ENCODE data around the gene PIK3IP1.
A peak's percentile ranks its signal among the peaks of the same experiment; 100 is the strongest.
"Not testable (repeated sequence)": the region's sequence is repeated elsewhere in the genome, so short reads cannot be mapped to it uniquely, and the experiment has no call there.

PIK3IP1 gene

DNA sequence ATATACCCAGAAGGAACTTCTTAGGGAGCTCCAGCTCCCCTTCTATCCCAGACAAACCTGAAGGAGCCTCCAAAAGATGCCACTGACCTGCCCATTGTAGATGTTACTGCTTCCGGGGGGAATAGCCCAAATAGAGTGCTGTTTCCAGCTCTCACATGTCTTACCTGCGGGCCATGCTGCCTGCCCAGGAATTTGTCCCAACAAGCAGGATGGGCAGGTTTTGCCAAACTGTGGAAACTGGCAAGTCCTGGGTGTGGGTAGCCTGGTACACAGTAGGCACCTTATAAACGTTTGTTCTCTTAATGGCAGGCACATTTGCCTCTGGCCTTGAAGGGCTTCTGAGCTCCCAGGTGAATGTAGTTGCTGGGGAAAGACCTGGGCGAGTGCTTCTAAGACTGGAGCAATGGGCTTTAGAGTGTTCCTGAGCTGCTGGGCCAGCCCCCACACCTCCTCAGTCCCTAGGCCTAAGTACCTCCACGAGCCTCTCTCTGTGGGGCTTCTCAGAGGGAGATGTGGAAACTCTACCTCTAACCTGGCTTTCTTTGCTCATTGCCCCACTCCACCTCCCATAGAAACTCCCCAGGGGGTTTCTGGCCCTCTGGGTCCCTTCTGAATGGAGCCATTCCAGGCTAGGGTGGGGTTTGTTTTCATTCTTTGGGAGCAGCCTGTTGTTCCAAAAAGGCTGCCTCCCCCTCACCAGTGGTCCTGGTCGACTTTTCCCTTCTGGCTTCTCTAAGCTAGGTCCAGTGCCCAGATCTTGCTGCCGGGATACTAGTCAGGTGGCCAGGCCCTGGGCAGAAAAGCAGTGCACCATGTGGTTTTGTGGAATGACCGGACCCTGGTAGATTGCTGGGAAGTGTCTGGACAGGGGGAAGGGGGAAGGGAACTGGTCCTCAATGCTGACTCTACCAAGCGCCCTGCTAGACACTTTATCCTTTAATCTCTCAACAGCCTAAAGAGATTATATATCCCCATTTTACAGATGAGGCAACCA lies 43.0 kb downstream of the PIK3IP1 start:
- peak overlapping the region; percentile 65 for H3K4me3 ChIP-seq (replicated peaks; ENCODE audit: low read depth, low read length)
- no peak for TF ChIP-seq CTCF (IDR thresholded peaks at IDR 0.05; ENCODE audit: low read length, missing control alignments)
- no peak for DNase-seq (ENCODE audit: low read depth)

DNA sequence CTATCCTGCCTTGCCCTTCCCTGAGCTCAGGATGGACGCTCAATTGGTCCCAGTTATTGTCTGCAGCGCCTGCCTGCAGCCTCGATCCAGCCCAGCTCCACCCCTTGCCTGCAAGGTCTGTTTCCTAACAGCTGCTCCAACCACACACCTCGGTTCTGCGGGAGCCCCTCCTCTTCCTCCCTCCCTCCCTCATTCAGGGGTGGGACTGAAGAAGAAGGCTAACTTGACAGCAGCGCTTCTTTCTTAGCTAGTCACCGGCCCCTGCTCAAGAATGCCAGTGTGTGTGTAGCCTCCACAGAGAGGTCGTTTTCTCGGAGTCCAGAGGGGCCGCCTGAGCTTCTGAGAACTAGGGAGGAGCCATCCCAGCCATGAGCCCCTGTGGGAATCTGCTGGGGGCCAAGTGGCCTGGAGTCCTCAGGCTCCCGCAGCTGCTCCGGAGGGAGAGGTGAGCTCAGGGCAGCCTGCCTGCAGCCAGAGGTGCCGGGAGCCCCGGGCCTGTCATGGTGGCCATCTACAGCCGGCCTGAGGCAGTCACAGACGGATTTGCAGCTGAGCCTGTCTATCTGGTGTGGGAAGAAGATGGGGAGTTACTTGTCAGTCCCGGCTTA lies 44.0 kb downstream of the PIK3IP1 start:
- peak overlapping the region; percentile 65 for H3K4me3 ChIP-seq (replicated peaks; ENCODE audit: low read depth, low read length)
- TF ChIP-seq CTCF (IDR thresholded peaks at IDR 0.05; ENCODE audit: low read length, missing control alignments): no peak
- DNase-seq (ENCODE audit: low read depth): peak; percentile 94

- peak overlapping the region; percentile 65 for H3K4me3 ChIP-seq (replicated peaks; ENCODE audit: low read depth, low read length)
- TF ChIP-seq CTCF (IDR thresholded peaks at IDR 0.05; ENCODE audit: low read length, missing control alignments): no peak
- no peak for DNase-seq (ENCODE audit: low read depth)
These were observed 44.6 kb downstream of the PIK3IP1 start for GRCh38 chr22:31247726-31248125.

- no peak for DNase-seq (ENCODE audit: low read depth)
- TF ChIP-seq CTCF (IDR thresholded peaks at IDR 0.05; ENCODE audit: low read length, missing control alignments): no peak
These were observed 45.6 kb downstream of the PIK3IP1 start for GRCh38 chr22:31246687-31247086.

GRCh38 chr22:31245998-31246397 lies 46.3 kb downstream of the PIK3IP1 start:
- DNase-seq (ENCODE audit: low read depth); H3K4me3 ChIP-seq (replicated peaks; ENCODE audit: low read depth, low read length): not testable (repeated sequence)

More at GRCh38 chr22:31246687-31247086, 45.6 kb downstream of the PIK3IP1 start:
- no peak overlapping the region for H3K4me3 ChIP-seq (replicated peaks; ENCODE audit: low read depth, low read length)

- H3K4me3 ChIP-seq (replicated peaks; ENCODE audit: low read depth, low read length): no peak overlapping the region
- TF ChIP-seq CTCF (IDR thresholded peaks at IDR 0.05; ENCODE audit: low read length, missing control alignments): no peak
- DNase-seq (ENCODE audit: low read depth): no peak
These were observed 47.3 kb downstream of the PIK3IP1 start for GRCh38 chr22:31244943-31245451.
